Measurements from ENCODE around the gene PGAM5. TPM values are rescaled to one million over a fixed set of nuclear protein-coding genes. Genes with fewer than 3 reads are reported as not detected.

Gene PGAM5
- total and polyA plus RNA-seq, 2 experiments from 2014 or later: 17.6 to 27.2 TPM

GRCh38 chr12:132665794-132666193 is 44.8 kb upstream of the PGAM5 start:
- H3K27ac ChIP-seq: no peak overlapping the region
- H3K4me1 ChIP-seq (ENCODE audit: insufficient read depth): no peaks in the 10 kb centered on the region
- no peaks in the 10 kb centered on the region for H3K36me3 ChIP-seq (replicated peaks; ENCODE audit: insufficient read depth, low read depth)
- no peak for DNase-seq (ENCODE audit: low spot score)
- WGBS (ENCODE audit: low lambda C conversion rate, missing lambda C conversion rate): 97% methylated on average over 6 of the region's 6 CpGs
- H3K79me2 ChIP-seq: no peaks in the 10 kb centered on the region
- H3K9me2 ChIP-seq (replicated peaks; ENCODE audit: insufficient read depth): no peaks in the 10 kb centered on the region
- H2AFZ ChIP-seq: no peak overlapping the region
- no peaks in the 10 kb centered on the region for H4K20me1 ChIP-seq (ENCODE audit: insufficient read depth, poor library complexity, severe bottlenecking)
- TF ChIP-seq EZH2phosphoT487 (IDR thresholded peaks at IDR 0.05; ENCODE audit: low read depth, severe bottlenecking, unreplicated experiment) (no peak), CTCF (IDR thresholded peaks at IDR 0.05; ENCODE audit: poor library complexity) (no peak), EZH2 (IDR thresholded peaks at IDR 0.05; ENCODE audit: borderline replicate concordance) (no peak)
- H3K9me3 ChIP-seq (ENCODE audit: low read depth): no peaks in the 10 kb centered on the region
- H3K4me2 ChIP-seq: no peak overlapping the region
- H3K4me3 ChIP-seq: no peak overlapping the region
- H3K27me3 ChIP-seq: no peaks in the 10 kb centered on the region

DNA sequence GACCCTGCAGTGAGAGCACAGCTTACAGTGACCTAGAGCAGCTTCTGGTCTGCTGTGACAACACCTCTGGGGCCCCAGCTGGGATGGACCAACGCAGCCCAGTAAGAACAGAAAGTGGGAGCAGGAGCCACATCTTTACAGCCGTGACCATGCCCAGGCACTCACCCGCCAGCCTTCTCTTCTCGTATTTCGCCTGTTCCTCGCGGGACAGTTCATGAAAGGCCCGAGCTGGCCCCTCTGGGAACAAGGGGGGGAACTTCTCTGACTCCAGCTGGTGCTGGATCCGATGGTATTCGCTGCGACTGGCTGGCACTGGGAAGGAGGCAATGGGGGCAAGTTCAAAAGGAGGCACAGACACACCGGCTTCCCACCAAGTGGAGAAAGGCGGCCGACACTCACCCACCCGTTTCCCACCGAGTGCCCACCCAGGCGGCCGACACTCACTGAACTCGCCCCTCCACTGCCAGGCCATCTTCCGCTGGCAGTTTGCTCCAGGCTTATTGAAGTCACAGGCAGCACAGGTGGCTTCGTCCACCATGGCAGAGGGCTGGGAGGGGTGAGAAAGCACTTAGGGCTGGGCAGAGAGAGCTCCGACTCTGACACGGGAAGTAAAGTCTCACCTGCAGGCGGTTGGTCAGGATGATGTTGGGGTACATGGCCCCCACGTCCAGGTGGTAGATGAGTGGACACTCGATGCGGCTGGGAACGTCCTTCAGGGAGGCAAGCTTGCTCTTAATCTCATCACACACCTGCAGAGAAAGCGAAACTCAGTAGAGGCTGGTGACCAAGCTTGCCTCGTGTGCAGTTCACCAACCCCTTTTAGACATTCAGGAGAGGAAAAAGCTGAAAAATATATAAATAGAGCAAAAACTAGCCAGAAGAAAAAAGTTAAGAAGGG is 42.2 kb upstream of the PGAM5 start:
- H3K4me2 ChIP-seq: no peak overlapping the region
- no peaks in the 10 kb centered on the region for H3K79me2 ChIP-seq
- no peaks in the 10 kb centered on the region for H3K9me3 ChIP-seq (ENCODE audit: low read depth)
- no peak overlapping the region for H3K27ac ChIP-seq
- H3K36me3 ChIP-seq (replicated peaks; ENCODE audit: insufficient read depth, low read depth): no peaks in the 10 kb centered on the region
- H3K9me2 ChIP-seq (replicated peaks; ENCODE audit: insufficient read depth): no peaks in the 10 kb centered on the region
- H3K4me1 ChIP-seq (ENCODE audit: insufficient read depth): no peaks in the 10 kb centered on the region
- no peak overlapping the region for H3K4me3 ChIP-seq
- no peak for DNase-seq (ENCODE audit: low spot score)
- TF ChIP-seq EZH2phosphoT487 (IDR thresholded peaks at IDR 0.05; ENCODE audit: low read depth, severe bottlenecking, unreplicated experiment) (no peak), CTCF (IDR thresholded peaks at IDR 0.05; ENCODE audit: poor library complexity) (no peak), EZH2 (IDR thresholded peaks at IDR 0.05; ENCODE audit: borderline replicate concordance) (no peak)
- 96% methylated on average over 30 of the region's 30 CpGs for WGBS (ENCODE audit: low lambda C conversion rate, missing lambda C conversion rate)
- H2AFZ ChIP-seq: no peak overlapping the region
- H4K20me1 ChIP-seq (ENCODE audit: insufficient read depth, poor library complexity, severe bottlenecking): no peaks in the 10 kb centered on the region
- H3K27me3 ChIP-seq: no peaks in the 10 kb centered on the region

DNA sequence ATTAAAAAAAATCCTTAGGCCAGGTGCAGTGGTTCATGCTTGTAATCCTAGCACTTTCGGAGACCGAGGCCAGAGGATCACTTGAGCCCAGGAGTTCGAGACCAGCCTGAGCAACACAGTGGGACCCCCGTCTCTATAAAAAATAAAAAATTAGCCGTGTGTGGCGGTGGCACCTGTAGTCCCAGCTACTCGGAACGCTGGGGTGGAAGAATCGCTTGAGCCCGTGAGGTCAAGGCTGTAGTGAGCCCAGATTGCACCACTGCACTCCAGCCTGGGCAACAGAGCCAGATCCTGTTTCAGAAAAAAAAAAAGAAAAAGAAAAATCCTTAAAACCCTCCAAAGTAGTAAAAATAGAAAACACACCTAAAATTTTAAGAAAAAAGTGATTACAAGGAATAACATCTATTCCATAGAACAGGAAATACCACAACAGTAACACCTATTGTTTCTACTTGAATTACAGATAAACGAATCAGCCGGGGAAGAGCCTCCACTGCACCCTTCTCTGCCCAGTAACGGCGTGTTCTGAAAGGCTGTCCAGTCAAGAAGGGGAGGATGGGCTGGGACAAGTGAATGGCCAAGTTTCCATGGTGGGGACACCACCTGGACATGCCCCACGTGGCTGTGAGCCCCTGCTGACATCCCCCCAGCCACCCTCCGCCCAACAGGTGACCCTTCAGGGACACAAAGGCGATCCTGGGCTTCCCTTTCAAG is 41.3 kb upstream of the PGAM5 start:
- H2AFZ ChIP-seq: no peak overlapping the region
- no peaks in the 10 kb centered on the region for H4K20me1 ChIP-seq (ENCODE audit: insufficient read depth, poor library complexity, severe bottlenecking)
- no peaks in the 10 kb centered on the region for H3K27me3 ChIP-seq
- DNase-seq (ENCODE audit: low spot score): no peak
- H3K36me3 ChIP-seq (replicated peaks; ENCODE audit: insufficient read depth, low read depth): no peaks in the 10 kb centered on the region
- no peaks in the 10 kb centered on the region for H3K9me3 ChIP-seq (ENCODE audit: low read depth)
- no peaks in the 10 kb centered on the region for H3K9me2 ChIP-seq (replicated peaks; ENCODE audit: insufficient read depth)
- H3K4me1 ChIP-seq (ENCODE audit: insufficient read depth): no peaks in the 10 kb centered on the region
- no peaks in the 10 kb centered on the region for H3K79me2 ChIP-seq
- TF ChIP-seq CTCF (IDR thresholded peaks at IDR 0.05; ENCODE audit: poor library complexity) (no peak), EZH2 (IDR thresholded peaks at IDR 0.05; ENCODE audit: borderline replicate concordance) (no peak), EZH2phosphoT487 (IDR thresholded peaks at IDR 0.05; ENCODE audit: low read depth, severe bottlenecking, unreplicated experiment) (no peak)
- H3K27ac ChIP-seq: no peak overlapping the region
- no peak overlapping the region for H3K4me2 ChIP-seq
- no peak overlapping the region for H3K4me3 ChIP-seq
- 94% methylated on average over 16 of the region's 17 CpGs for WGBS (ENCODE audit: low lambda C conversion rate, missing lambda C conversion rate)
